H1 (cell line): ENCODE data around the gene ZNF292. TPM values are rescaled to one million over a fixed set of nuclear protein-coding genes. Genes with fewer than 3 reads are reported as not detected.

Experiments
- NANOG ChIP-seq: IDR thresholded peaks from 2 replicates; pipeline ENCODE4 v1.6.1; 2011; ENCODE audit warnings: low read length, low read depth, mild to moderate bottlenecking, inconsistent platforms; ENCODE audit not compliant: insufficient read depth, poor library complexity, severe bottlenecking
- POLR2AphosphoS5 ChIP-seq: IDR thresholded peaks from 2 replicates; pipeline ENCODE4 v1.6.1; 2011; ENCODE audit warnings: low read depth, low read length
- RFX5 ChIP-seq: IDR thresholded peaks from 2 replicates; pipeline ENCODE4 v1.6.1; 2011; ENCODE audit warnings: low read depth, low read length, improper control_type of control experiment, borderline replicate concordance
- SIN3A ChIP-seq, 2 experiments: IDR thresholded peaks in 1 of 2; conservative IDR thresholded peaks in 1 of 2; 2 replicates each; pipeline ENCODE4 v1.6.1; 2011 to 2012; ENCODE audit warnings: low read length in 2 of 2, improper control_type of control experiment in 1 of 2, low read depth in 1 of 2, mild to moderate bottlenecking in 1 of 2
- polyA plus RNA-seq, 7 experiments: library from polyadenylated mRNA; depleted of rRNA in 3 of 7; stranded (reverse) in 5 of 7; unstranded in 2 of 7; fragments of >200 nt in 5 of 7; fragments of 200-250 nt in 2 of 7; gene quantifications; 1 replicate in 5 of 7; 2 replicates in 1 of 7; 4 replicates in 1 of 7; pipeline versions ENCODE4 v1.2.1 to v1.2.3, GENCODE V29; 2011 to 2013; ENCODE audit warnings: missing spikeins in 2 of 7, mixed read lengths in 2 of 7
- total RNA-seq: library from RNA; stranded (reverse); fragmentation: NEBNext Ultra II Directional; extraction: Animal tissue kit (Norgen Biotek cat#: 25700); gene quantifications from 2 replicates; pipeline ENCODE4 v1.2.1, GENCODE V29; 2021

Gene ZNF292
- total and polyA plus RNA-seq, 2 of the 8 experiments (the other 6 are each of a cell fraction or from before 2014, with no cell fraction given) = 6.8 to 44.2 TPM

GRCh38 chr6:87279196-87279595, 123.8 kb downstream of the ZNF292 start (continued):
- TF ChIP-seq SIN3A (conservative IDR thresholded peaks at IDR 0.05 in 1 of 2, IDR thresholded peaks at IDR 0.05 in 1 of 2; ENCODE audit: low read depth in 1 of 2, low read length in 2 of 2) = no peak
- no peak for TF ChIP-seq POLR2AphosphoS5
- no peak for TF ChIP-seq NANOG
- no peak for TF ChIP-seq RFX5
